Liver (tissue), 3 donors: ENCODE results near the gene AGPAT2.

ENCODE experiments used
- EGR1 ChIP-seq, 2 donors: IDR thresholded peaks; 2 replicates each; pipeline ENCODE4 v1.6.1; 2016 to 2018; ENCODE audit warnings: antibody characterized with exemption in 2 of 2, low read depth in 2 of 2
- GABPA ChIP-seq, 2 donors: IDR thresholded peaks in 1 of 2; conservative IDR thresholded peaks in 1 of 2; 2 replicates each; pipeline ENCODE4 v1.6.1; 2016; ENCODE audit warnings: antibody characterized with exemption in 2 of 2, mild to moderate bottlenecking in 1 of 2, moderate library complexity in 1 of 2
- JUND ChIP-seq, 2 donors: IDR thresholded peaks; 2 replicates each; pipeline ENCODE4 v1.6.1; 2016; ENCODE audit warnings: antibody characterized with exemption in 2 of 2
- MAX ChIP-seq: IDR thresholded peaks from 2 replicates; pipeline ENCODE4 v1.6.1; 2016; ENCODE audit warnings: antibody characterized with exemption
- RAD21 ChIP-seq, 2 donors: IDR thresholded peaks; 2 replicates each; pipeline ENCODE4 v1.6.1; 2016; ENCODE audit warnings: antibody characterized with exemption in 2 of 2, mild to moderate bottlenecking in 2 of 2
- SP1 ChIP-seq: IDR thresholded peaks from 2 replicates; pipeline ENCODE4 v1.6.1; 2018; ENCODE audit warnings: antibody characterized with exemption, mild to moderate bottlenecking
- TAF1 ChIP-seq: conservative IDR thresholded peaks from 2 replicates; pipeline ENCODE4 v1.6.1; 2016; ENCODE audit warnings: antibody characterized with exemption, mild to moderate bottlenecking
- TF ChIP-seq, protein P1 (sequence below): fragments of 150-350 bp; IDR thresholded peaks from 2 replicates; pipeline ENCODE4 v1.5.1; 2017; ENCODE audit warnings: improper control_type of control experiment, low read depth, low read length; ENCODE audit not compliant: missing input control
- TF ChIP-seq, protein P2 (sequence below): IDR thresholded peaks from 2 replicates; pipeline ENCODE4 v1.6.1; 2016; ENCODE audit warnings: antibody characterized with exemption
- TF ChIP-seq, protein P3 (sequence below): IDR thresholded peaks from 2 replicates; pipeline ENCODE4 v1.6.1; 2016; ENCODE audit warnings: antibody characterized with exemption, mild to moderate bottlenecking
- donor health status: healthy.
- donor health status: healthy.

DNA sequence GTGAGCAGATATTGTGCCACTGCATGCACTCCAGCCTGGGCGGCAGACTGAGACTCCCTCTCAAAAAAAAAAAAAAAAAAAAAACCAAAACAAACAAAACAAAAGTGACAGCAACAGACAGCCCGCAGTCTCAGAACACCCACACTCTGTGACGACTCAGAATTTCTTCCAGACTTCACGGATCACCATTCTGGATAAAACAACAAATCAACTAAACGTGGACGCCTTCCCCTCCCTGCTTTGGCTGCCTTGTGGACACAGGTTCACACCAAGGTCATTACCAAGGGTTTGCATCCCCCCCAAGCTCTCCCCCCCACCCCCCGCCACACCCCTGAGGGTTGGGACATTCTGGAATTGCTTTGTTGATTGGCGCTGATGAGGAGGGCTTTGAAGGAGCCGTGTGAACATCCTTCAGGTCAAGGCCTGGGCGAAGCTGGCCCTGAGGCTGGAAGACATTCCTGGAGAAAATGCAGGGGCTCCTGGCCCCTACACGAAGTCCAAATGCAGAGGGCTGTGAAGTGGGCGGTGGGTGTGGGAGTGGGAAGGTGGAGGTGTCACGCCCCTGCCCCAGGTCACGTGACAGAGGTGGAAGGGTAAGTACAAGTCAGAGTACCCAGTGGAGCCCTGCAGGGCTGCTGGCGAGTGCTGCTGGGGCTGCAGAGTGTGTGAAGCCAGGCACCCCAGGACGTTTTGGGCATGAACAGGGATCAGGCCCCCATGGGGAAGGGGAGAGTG is 45.4 kb upstream of the AGPAT2 start:
- TF ChIP-seq, protein P1, sequence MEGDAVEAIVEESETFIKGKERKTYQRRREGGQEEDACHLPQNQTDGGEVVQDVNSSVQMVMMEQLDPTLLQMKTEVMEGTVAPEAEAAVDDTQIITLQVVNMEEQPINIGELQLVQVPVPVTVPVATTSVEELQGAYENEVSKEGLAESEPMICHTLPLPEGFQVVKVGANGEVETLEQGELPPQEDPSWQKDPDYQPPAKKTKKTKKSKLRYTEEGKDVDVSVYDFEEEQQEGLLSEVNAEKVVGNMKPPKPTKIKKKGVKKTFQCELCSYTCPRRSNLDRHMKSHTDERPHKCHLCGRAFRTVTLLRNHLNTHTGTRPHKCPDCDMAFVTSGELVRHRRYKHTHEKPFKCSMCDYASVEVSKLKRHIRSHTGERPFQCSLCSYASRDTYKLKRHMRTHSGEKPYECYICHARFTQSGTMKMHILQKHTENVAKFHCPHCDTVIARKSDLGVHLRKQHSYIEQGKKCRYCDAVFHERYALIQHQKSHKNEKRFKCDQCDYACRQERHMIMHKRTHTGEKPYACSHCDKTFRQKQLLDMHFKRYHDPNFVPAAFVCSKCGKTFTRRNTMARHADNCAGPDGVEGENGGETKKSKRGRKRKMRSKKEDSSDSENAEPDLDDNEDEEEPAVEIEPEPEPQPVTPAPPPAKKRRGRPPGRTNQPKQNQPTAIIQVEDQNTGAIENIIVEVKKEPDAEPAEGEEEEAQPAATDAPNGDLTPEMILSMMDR: no peak
- TF ChIP-seq GABPA (IDR thresholded peaks at IDR 0.05 in 1 of 2, conservative IDR thresholded peaks at IDR 0.05 in 1 of 2): no peak
- TF ChIP-seq, protein P2, sequence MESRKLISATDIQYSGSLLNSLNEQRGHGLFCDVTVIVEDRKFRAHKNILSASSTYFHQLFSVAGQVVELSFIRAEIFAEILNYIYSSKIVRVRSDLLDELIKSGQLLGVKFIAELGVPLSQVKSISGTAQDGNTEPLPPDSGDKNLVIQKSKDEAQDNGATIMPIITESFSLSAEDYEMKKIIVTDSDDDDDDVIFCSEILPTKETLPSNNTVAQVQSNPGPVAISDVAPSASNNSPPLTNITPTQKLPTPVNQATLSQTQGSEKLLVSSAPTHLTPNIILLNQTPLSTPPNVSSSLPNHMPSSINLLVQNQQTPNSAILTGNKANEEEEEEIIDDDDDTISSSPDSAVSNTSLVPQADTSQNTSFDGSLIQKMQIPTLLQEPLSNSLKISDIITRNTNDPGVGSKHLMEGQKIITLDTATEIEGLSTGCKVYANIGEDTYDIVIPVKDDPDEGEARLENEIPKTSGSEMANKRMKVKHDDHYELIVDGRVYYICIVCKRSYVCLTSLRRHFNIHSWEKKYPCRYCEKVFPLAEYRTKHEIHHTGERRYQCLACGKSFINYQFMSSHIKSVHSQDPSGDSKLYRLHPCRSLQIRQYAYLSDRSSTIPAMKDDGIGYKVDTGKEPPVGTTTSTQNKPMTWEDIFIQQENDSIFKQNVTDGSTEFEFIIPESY: no peak
- TF ChIP-seq, protein P3, sequence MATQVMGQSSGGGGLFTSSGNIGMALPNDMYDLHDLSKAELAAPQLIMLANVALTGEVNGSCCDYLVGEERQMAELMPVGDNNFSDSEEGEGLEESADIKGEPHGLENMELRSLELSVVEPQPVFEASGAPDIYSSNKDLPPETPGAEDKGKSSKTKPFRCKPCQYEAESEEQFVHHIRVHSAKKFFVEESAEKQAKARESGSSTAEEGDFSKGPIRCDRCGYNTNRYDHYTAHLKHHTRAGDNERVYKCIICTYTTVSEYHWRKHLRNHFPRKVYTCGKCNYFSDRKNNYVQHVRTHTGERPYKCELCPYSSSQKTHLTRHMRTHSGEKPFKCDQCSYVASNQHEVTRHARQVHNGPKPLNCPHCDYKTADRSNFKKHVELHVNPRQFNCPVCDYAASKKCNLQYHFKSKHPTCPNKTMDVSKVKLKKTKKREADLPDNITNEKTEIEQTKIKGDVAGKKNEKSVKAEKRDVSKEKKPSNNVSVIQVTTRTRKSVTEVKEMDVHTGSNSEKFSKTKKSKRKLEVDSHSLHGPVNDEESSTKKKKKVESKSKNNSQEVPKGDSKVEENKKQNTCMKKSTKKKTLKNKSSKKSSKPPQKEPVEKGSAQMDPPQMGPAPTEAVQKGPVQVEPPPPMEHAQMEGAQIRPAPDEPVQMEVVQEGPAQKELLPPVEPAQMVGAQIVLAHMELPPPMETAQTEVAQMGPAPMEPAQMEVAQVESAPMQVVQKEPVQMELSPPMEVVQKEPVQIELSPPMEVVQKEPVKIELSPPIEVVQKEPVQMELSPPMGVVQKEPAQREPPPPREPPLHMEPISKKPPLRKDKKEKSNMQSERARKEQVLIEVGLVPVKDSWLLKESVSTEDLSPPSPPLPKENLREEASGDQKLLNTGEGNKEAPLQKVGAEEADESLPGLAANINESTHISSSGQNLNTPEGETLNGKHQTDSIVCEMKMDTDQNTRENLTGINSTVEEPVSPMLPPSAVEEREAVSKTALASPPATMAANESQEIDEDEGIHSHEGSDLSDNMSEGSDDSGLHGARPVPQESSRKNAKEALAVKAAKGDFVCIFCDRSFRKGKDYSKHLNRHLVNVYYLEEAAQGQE: no peak
- TF ChIP-seq TAF1: no peak
- TF ChIP-seq SP1: no peak
- no peak for TF ChIP-seq JUND (IDR thresholded peaks at IDR 0.05)
- no peak for TF ChIP-seq EGR1 (IDR thresholded peaks at IDR 0.05; ENCODE audit: low read depth in 2 of 2)
- no peak for TF ChIP-seq RAD21 (IDR thresholded peaks at IDR 0.05)
- no peak for TF ChIP-seq MAX
